ENCODE results near the gene RARS2. TPM values are rescaled to one million over a fixed set of nuclear protein-coding genes. Genes with fewer than 3 reads are reported as not detected.
"Not testable (repeated sequence)": the region's sequence is repeated elsewhere in the genome, so short reads cannot be mapped to it uniquely, and the experiment has no call there.

Gene RARS2, protein sequence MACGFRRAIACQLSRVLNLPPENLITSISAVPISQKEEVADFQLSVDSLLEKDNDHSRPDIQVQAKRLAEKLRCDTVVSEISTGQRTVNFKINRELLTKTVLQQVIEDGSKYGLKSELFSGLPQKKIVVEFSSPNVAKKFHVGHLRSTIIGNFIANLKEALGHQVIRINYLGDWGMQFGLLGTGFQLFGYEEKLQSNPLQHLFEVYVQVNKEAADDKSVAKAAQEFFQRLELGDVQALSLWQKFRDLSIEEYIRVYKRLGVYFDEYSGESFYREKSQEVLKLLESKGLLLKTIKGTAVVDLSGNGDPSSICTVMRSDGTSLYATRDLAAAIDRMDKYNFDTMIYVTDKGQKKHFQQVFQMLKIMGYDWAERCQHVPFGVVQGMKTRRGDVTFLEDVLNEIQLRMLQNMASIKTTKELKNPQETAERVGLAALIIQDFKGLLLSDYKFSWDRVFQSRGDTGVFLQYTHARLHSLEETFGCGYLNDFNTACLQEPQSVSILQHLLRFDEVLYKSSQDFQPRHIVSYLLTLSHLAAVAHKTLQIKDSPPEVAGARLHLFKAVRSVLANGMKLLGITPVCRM
- 19.7 and 23.5 TPM in 2 replicates for total RNA-seq (2014; rRNA removed; shearing (Covaris generic))

DNA sequence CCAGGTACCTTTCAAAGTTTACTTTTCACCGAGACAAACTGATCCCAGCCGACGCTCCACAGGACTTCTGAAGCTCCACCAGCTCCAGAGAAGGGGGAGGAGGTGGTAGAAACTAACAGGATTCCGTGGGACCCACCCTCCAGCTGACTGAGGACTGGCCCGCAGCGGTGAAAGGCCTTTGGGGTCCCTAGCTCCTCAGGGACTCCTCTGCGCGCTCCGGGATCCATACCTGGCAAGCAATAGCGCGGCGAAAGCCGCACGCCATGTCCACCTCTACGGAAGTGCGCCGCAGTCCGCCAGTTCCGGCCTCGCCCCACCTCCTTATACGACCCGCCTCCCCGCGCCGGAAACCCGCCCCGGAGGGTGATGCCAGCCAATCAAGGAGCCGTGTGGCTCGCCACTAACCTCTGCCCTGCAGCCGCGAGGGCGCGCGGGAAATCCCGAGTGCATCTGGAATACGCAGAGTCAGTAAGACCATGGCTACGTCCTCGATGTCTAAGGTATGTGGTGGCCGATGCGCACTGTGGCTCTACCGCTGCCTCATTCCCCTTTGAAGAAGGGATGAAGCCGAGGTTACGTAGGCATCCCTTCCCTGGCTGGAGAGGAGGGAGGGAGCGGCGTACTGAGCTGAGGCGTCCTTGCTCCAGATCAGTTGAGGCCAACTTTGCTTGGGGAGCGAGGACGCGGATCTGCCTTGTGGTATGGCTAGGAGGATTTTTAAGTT lies at the start of gene RARS2, which contains the start of gene ORC3:
RARS2 (minus strand) TSS at position 295 of the 724 bp plus-strand sequence; CDS start at position 265, 30 bp downstream.
ORC3 (plus strand) TSS at position 443 of the 724 bp plus-strand sequence; CDS start at position 477, 34 bp downstream.
- DNase-seq (ENCODE audit: low spot score) = peak; percentile 87

DNA sequence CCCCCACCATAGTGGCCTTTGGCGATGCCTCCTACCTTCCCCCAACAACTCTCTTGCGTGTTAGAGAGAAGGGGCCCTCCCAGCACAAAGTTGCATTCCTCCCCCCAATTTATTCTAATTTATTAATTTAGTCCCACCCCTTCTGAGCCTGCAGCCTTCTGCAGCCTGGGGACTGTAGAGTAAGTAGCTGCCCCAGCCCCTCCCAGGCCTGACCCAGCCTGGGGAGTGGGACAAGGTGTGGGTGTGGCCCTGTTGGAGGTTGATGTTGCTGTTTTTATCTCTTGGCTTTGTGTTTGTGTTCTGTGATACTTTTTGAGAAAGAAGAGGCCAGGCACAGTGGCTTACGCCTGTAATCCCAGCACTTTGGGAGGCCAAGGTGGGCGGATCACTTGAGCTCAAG lies 49.6 kb upstream of the RARS2 start:
- DNase-seq (ENCODE audit: low spot score) = no peak

DNA sequence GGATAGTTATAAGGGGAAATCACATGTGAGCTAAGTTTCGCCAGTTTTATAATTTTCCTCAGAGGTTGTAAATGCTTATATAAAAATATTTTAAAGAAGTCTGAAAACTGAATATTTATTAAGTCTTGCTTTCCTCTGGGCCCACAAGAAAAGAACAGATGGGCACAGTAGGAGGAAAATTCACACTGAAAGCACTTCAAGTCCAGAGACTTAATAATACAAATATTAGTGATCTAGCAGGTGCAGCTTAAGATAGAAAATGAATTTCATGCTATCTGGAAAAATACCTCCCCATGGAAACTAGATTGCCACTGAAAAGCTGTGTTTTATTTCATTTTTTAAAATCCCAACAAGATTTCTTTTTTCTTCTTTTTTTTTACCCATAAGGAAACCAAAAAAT lies 47.3 kb upstream of the RARS2 start:
- no peak for DNase-seq (ENCODE audit: low spot score)

DNA sequence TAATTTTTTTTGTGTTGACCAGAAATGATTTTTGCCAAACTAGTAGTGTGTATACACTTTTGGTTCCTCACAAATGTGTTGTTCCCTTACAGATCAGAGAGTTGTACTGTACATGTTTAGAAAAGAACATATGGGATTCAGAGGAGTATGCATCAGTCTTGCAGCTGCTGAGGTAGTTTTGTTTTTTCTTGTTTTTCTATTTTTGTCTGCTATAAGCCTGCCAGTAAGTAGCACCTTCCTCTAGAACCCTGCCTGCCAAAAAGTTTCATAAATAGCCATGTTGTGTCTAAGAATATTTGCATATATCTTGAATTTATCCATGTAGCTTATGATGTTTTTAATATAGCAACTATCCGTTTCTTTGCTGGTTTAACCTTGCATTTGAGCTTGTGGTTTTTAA lies 46.5 kb upstream of the RARS2 start:
- no peak for DNase-seq (ENCODE audit: low spot score)

DNA sequence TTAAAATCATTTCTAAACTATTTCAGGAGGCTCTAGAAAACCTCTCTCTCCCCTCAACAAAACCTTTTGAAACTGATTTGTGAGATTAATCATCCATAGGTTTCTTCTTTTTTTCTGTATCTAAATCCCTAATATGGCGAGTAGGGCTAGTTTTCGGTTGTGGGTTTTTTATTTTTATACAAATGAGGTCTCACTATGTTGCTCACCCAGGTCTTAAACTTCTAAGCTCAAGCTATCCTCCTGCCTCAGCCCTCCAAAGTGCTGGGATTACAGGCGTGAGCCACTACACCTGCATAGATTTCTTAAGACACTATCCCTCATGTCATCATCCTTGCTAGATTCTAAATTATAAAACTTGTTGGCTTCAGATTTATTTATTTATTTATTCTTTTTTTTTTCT lies 44.1 kb upstream of the RARS2 start:
- no peak for DNase-seq (ENCODE audit: low spot score)

DNA sequence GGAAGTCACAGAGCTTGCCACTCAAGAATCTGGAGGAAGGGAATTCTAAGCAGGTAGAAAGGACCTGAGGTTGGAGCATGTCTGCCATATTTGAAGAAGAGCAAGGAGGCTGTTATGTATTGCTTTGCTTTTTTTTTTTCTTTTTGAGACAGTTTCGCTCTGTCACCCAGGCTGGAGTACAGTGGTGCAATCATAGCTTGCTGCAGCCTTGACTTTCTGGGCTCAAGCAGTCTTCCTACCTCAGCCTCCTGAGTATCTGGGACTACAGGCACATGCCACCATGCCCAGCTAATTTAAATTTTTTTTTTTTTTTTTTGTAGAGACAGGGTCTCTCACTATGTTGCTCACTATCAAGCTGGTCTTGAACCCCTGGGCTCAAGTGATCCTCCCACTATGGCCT lies 41.0 kb upstream of the RARS2 start:
- DNase-seq (ENCODE audit: low spot score) = no peak

DNA sequence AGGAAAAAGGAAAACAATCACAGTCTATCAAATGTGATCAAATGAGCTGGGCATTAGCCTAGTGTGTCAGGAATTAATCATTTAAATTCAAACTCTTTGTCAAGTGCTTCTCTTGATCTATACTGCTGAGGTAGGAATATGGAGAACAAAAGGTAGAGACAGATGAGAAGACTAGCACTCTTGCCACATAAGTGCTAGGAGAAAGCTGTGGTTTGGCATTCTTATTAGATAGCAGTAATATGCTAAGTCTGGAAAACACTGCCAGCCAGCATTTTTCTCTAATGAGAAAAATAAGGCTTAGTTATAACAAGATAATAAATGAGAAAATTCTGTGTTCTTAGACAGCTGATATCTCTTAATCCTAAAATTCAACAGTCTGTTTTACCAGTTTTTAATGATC lies 39.1 kb upstream of the RARS2 start:
- no peak for DNase-seq (ENCODE audit: low spot score)

DNA sequence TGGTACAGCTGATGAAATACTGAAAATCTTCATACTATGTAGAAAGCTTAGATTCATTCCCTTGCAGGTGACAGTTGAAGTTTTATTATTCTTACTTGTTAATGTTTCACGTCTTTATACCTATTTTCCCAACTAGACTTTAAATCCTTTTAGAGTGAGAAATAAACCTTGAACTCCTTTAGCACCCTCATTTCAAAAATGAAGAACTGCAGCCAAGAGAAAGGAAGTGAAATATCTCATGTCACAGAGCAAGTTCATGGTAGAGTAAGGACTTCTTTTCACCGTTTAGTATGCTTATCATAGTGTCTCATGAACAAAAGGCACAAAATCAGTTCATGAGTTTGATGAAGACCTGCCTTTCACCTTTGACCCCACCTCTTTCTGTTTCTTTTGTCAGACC lies 38.6 kb upstream of the RARS2 start:
- no peak for DNase-seq (ENCODE audit: low spot score)

DNA sequence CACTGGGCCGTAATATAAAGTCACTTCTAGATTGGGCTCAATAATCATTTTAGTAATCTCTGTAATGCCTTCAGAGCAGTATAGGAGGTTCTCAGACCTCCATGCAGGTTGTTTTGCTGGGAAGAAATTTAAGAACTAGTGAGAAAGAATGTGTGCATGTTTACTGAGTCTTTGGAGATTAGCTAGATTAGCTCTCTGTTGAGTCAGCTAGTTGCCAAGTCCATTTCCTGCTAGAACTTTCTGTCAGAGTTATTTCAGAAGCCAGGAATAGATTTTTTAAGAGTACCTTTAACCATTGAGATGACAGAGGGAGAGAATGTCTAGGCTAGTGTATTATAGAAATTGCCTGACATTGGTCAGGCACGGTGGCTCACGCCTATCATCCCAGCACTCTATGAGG lies 33.5 kb upstream of the RARS2 start:
- no peak for DNase-seq (ENCODE audit: low spot score)

DNA sequence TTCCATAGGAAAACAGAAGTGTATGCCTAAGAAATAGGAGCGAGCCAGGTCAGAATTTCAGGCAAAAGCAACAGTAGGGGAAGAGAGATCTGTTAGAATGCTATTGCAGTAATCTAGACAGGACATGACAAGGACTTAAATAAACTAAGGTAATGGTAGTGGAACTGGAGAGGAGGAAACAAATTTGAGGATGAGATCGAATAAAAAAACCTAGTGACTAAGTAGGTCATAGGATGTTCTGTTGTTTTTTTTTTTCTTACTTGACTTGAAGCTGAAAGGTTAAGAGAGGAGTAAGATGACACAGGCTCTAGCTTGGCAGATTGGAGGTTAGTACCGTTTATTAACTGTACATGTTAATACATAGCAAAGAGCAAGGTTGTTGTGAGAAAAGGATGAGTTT lies 28.7 kb upstream of the RARS2 start:
- no peak for DNase-seq (ENCODE audit: low spot score)

DNA sequence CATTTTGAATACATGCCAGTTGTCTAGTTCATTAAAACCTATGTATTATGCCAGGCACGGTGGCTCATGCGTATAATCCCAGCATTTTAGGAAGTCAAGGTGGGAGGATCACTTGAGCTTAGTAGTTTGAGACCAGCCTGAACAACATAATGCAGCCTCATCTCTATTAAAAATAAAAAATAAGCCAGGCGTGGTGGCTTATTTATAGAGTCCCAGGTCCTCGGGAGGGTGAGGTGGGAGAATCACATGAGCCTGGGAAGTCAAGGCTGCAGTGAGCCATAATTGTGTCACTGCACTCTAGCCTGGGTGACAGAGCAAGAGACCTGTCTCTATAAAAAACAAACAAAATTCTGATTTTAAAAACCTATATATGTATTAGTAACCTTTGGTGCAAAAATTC lies 27.6 kb upstream of the RARS2 start:
- DNase-seq (ENCODE audit: low spot score) = no peak

DNA sequence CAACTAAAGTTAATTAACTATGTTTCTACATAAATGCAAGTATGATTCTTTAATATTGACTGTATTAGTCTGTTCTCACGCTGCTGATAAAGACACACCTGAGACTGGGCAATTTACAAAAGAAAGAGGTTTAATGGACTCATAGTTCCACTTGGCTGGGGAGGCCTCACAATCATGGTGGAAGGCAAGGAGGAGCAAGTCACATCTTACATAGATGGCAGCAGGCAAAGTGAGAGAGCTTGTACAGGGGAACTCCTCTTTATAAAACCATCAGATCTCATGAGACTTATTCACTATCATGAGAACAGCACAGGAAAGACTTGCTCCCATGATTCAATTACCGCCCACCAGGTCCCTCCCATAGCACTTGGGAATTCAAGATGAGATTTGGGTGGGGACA lies 23.2 kb upstream of the RARS2 start:
- DNase-seq (ENCODE audit: low spot score) = not testable (repeated sequence)

DNA sequence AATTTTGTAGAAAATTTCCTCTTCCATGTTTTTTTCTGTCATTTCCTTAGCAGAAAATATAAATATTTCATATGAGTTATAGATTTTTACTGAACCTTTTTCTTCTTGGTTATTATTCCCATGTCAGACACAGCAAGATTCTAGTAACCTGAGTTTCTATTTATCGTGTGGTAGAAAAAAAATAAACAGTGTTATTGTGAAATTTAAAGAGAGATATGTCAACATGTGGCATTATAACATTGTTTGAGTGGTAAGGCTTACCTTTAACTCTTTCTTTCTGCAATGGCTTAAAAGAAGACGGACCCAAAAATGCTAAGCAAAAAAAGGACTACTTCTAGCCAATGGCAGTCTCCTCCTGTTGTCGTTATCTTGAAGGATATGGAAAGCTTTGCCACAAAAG lies 19.0 kb upstream of the RARS2 start:
- DNase-seq (ENCODE audit: low spot score) = no peak

DNA sequence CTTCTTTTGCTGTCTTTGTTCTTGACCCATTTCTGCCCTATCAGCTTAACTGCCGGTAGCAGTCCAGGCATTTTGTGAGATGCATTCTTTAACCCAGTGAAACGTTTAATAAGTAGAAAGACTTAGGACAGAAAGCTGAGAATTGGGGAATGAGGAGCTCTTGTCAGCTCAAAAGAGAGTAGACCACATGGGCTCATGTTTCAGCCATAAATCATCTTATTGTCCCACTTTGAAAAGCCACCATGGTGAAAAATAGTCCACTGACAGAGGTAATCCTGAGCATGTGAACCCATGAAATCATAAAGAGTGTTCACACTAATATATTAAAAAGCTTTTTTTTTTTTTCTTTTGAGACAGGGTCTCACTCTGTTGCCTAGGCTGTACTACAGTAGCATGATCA lies 16.4 kb upstream of the RARS2 start:
- no peak for DNase-seq (ENCODE audit: low spot score)

DNA sequence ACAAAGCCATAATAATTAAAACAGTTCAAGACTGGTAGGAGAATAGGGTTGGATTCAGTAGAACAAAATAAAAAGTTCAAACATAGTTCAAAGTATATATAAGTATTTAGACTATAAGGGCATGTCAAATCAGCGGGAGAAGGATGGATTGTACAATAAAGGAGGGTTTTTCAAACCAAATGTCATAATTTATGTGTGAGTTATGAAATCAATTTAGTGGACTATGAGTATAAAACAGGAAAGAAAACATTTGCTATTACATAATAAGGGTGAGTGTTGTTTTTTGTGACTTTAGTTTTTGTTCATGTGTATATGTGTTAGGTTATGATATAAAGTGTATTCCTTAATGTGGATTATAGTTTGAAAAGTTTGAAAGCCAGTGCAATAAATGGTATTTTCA lies 10.8 kb upstream of the RARS2 start:
- no peak for DNase-seq (ENCODE audit: low spot score)

DNA sequence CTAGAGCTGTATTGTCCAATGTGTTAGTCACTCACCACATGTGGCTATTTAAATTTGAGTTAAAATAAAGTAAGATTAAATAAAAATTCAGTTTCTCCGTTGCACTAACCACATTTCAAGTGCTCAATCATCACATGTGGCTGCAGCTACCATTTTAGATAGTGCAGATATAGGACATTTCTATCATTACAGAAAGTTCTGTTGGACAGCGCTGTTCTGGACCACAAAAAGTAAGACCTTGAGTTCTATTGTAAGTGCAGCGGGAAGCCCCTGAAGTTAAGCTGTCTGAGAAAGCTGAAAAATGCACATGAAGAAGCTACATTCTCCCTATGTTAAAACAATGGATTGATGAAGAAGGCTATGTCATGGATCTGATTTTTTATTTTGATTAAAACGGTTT lies 1.2 kb upstream of the RARS2 start:
- DNase-seq (ENCODE audit: low spot score) = no peak

DNA sequence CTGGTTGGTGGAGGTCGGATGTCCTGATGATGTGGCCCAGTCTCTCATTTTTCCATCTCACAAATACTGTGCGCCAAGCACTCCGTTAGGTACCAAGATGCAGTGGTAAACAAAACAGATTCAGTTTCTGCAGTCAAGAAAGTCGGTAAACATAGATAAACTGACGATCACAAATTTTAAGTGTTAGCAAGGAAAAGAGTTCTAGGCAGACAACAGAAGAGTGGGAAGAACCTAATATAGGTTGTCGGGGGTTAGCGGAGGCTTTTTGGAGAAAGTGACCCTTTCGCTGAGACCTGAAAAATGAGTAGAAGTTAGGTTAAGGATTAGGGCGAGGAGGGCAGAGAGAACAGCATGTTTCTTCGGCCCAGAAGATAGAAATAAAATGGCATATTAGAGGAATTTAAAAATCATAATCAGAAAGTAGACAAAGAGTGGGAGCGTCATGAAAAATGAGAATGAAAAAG lies 662 bp upstream of the RARS2 start:
- DNase-seq (ENCODE audit: low spot score) = no peak

DNA sequence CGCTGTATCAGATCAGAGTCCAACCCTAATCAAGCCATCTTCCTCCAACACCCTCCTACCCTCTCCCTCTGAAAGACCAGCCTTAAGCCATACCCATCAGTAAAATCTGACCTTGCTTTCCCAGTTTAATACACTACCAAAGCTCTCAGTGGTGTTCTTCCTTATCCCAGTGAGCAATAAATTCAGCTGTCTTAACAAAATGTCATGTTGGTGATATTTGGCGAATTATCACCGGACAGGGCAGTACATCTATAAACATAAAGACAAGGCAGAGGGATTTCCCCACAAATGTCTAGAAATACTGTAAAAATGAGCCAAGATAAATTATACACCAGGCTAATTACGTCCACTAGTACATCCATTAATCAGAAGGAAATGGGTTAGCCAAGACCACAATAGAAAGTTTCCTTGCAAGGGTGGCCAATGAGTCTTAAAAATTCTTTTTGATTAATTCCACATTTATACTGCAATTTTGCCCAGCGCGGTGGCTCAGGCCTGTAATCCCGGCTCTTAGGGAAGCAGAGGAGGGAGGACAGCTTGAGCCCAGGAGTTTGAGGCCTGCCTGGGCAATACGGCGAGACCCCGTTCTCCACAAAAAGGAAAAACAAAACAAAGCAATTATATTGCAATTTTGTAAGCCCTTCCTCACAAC lies 905 bp downstream of the RARS2 start:
- no peak for DNase-seq (ENCODE audit: low spot score)

DNA sequence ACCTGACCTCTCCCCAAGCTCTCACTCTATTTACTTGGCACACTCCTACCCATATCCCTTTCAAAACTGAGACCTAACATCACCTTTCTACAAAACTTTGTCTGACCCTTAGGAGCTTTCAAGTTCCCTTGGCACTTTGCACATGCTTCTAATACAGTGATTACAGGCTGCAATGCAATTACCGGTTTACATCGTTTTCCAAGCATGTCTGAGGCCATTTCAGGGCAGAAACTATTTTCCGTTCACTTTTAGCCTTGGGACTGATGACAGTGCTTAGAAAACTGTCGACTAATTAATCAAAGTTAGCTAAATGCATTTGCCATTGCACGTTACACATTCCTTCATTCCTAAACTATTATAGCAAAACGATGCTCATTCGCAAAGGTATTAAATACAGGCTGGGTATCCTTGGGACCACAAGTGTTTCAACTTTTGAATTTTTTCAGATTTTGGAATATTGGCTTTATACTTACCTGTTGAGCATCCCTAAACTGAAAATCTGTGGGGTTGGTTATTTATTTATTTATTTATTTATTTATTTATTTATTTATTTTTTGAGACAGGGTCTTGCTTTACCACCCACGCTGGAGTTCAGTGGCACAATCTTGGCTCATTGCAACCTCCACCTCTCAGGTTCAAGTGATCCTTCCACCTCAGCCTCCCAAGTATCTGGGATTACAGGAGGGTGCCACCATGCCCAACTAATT lies 3.3 kb downstream of the RARS2 start:
- DNase-seq (ENCODE audit: low spot score) = no peak

DNA sequence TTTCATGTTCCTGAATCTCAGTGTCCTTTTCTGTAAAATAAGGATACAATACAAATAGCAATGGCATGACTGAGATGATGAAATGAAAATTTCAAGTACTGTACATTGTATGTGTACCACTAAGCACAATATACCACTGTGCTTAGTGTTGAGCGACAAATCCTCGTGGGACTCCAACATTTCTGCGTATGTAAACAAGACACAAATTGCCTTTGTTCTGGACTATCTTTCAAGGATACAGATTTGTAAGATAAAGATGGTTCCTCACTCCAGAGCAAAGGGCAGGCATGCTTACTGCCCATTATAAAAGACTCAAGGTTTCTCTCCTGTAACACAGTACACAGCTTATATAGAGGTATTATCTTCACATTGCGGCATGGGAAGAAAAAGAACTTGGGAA lies 6.0 kb downstream of the RARS2 start:
- DNase-seq (ENCODE audit: low spot score) = no peak

DNA sequence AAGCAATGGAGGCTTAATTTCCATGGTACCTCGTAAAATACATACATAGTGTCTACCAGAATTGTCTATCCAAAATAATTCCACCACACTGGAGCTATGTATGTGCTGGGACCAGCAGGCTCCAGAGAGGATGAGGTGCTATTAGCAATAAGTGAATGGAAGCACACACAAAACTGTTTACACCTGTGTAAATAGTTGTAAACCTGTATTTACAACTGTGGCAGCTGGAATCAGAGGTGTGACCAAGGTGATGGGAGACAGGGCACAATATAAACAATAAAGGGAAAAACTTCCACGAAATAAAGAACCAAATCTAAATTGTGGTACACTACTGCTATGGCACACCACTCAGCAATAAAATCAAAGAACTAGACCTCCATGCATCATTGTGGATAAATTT lies 14.4 kb downstream of the RARS2 start:
- no peak for DNase-seq (ENCODE audit: low spot score)
